ENCODE measurements around the gene YDJC. TPM values are rescaled to one million over a fixed set of nuclear protein-coding genes. Genes with fewer than 3 reads are reported as not detected.
"Not testable (repeated sequence)": the region's sequence is repeated elsewhere in the genome, so short reads cannot be mapped to it uniquely, and the experiment has no call there.

The YDJC gene, protein sequence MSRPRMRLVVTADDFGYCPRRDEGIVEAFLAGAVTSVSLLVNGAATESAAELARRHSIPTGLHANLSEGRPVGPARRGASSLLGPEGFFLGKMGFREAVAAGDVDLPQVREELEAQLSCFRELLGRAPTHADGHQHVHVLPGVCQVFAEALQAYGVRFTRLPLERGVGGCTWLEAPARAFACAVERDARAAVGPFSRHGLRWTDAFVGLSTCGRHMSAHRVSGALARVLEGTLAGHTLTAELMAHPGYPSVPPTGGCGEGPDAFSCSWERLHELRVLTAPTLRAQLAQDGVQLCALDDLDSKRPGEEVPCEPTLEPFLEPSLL
- 46.8 and 47.4 TPM in 2 replicates for total RNA-seq

DNA sequence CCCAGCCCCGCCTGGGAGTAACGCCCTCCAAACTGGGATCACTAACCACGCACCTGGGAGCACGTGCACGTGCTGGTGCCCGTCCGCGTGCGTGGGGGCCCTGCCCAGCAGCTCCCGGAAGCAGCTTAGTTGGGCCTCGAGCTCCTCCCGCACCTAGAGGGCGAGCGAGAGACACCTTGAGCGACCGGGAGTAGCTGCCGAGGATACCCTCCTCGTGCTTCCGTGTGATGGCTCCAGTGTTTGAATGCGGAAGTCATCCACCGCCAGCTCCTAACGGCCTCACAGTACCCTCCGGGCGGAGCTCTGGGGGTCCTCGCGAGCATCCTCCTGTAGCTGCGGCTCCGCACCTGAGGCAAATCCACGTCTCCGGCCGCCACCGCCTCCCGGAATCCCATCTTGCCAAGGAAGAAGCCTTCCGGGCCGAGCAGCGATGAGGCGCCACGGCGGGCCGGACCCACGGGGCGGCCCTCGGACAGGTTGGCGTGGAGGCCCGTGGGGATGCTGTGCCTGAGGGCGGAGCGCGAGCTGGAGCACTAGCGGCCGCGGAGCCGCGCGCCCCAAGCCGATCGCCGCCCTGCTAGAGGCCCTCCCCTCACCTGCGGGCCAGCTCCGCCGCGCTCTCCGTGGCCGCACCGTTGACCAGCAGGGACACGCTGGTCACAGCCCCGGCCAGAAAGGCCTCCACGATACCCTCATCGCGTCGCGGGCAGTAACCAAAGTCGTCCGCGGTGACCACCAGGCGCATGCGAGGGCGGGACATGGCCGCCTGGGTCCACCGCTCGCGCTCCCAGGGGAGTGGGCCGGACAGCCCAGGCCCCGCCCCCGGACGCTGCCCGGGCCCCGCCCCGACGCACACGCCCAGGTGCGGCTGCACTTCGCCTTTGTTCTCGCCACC is at the start of gene YDJC:
Gene YDJC, minus strand, starts transcription at position 768 of the 895 bp plus-strand sequence. Its CDS starts 8 bp downstream, at position 760.
- no peak for DNase-seq (ENCODE audit: extremely low read depth, low read depth, low spot score)

- DNase-seq (ENCODE audit: extremely low read depth, low read depth, low spot score): no peak
Measured at GRCh38 chr22:21679383-21679782, 49.6 kb upstream of the YDJC start.

DNA sequence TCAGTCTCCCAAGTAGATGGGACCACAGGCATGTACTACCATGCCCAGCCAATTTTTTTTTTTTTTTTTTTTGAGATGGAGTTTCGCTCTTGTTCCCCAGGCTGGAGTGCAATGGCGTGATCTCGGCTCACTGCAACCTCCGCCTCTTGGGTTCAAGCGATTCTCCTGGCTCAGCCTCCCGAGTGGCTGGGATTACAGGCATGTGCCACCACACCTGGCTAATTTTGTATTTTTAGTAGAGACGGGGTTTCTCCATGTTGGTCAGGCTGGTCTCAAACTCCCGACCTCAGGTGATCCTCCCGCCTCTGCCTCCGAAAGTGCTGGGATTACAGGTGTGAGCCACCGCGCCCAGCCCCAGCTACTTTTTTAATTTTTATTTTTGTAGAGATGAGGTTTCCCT is 49.0 kb upstream of the YDJC start:
- DNase-seq (ENCODE audit: extremely low read depth, low read depth, low spot score): not testable (repeated sequence)

DNA sequence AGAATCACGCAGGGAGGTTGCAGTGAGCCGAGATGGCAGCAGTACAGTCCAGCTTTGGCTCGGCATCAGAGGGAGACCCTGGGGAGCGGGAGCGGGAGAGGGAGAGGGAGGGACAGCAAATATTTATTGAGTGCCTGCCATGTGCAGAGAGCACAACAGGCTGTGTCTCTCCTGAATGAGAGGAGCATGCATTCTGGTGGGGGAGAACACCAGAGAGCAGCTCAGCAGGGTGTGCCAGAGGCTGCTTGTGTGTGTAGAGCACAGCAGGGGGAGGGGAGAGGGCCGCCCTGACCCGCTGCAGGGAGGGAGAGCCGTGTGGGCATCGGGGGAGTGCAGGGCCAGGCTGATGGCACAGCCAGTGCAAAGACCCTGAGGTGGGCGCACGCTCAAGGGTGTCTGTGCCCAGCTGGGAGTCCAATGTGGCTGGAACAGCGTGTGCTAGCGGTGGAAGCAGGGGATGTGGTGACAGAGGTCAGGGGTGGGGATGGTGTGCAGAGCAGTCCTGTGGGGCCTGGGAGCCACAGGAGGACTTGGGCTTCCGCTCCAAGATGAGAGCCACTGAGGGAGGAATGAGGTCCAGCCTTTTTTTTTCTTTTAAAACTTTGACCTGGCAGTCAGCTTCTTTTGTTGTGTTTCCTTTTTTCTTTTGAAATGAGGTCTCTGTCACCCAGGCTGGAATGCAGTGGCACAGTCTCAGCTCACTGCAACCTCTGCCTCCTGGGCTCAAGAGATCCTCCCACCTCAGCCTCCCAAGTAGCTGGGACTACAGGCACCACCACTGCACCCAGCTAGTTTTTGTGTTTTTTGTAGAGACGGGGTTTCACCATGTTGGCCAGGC is 48.0 kb upstream of the YDJC start:
- DNase-seq (ENCODE audit: extremely low read depth, low read depth, low spot score): no peak

DNA sequence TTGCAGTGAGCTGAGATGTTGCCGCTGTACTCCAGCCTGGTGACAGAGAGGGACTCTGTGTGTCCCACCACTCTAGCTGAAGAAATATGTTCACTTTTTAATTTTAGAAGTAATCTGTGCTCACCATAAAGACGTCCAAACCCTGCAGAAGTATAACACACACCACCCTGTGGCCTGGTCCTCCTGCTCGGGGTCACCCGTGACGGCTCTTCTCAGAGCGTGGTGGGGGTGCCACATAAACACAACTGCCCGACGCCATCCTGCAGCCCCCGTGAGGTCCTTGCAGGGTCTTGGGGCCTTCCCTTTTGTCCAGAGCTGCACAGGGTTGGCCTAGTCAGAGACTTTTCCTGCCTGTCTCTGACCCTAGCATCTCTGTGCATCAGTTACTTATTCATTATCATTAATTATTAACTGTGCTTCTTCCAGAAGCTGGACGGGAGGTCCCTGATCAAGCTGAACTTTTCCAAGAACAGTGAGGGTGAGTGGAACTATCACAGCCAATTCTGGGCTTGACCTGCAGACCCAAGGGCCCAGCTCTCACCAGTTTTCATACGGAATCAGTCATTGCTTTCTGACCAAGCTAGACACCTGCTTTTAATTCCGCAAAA is 44.9 kb upstream of the YDJC start:
- DNase-seq (ENCODE audit: extremely low read depth, low read depth, low spot score): no peak

DNA sequence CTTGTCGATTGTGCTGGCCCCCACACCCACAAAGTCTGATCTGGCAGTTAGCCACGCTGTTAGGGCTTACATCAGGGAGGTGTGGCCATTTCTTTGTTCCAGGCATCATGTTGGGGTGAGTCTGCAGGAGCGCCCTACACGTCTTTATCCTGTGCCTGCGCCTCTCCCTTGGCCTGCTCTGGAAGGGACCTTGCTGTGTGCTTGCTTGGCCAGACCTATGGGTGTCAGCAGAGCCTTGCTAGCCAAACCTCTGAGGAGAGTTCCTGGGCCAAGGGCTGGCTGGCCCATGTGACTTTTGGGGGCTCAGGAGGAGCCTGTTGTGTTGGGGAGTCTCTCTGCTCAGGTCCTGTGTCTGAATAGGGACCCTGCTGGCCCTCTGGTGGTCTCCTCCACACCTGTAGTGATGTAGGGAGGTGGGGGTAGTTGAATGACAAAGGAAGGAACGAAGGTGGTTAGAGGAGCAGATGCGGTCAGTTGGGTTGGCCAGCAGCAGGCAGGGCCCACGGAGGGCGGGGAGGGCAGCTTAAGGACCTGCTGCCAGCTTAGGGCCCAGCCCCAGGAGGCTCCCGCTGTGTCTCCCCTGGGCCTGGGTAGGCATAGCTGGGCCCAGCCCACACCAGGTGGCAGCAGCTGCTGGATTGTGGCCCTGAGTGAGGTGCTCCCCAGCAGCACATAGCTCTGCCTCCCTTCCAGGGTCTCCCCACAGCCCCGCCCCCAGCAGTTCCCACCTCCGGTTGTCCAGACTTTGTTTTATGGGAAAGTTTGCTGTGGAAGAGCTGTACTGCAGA is 43.9 kb upstream of the YDJC start:
- no peak for DNase-seq (ENCODE audit: extremely low read depth, low read depth, low spot score)

DNA sequence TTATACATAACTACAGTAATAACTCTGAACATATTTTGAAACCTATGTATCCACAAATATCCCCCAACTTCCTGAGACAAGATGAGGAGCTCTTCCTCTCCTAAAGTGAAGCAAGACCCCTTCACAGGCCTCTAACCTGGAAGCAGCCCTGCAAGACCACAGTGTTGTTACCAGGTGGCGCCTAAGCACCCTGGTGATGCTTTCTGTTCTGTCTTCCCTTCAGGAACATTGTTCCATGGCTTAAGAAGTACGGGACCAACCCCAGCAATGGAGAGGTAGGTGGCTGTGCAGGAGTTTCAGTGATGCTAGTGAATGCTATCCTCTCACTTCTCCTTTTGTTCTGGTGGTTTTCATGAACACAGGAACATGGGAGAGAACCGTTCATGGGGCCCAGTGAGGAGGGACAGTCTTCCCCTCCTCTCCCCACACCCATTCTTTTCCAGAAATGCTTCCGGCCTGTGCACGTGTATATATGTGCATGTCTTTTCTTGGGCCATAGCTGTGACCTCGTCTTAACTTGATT is 42.3 kb upstream of the YDJC start:
- DNase-seq (ENCODE audit: extremely low read depth, low read depth, low spot score): no peak

- no peak for DNase-seq (ENCODE audit: extremely low read depth, low read depth, low spot score)
Measured at GRCh38 chr22:21669026-21669425, 39.2 kb upstream of the YDJC start.

DNA sequence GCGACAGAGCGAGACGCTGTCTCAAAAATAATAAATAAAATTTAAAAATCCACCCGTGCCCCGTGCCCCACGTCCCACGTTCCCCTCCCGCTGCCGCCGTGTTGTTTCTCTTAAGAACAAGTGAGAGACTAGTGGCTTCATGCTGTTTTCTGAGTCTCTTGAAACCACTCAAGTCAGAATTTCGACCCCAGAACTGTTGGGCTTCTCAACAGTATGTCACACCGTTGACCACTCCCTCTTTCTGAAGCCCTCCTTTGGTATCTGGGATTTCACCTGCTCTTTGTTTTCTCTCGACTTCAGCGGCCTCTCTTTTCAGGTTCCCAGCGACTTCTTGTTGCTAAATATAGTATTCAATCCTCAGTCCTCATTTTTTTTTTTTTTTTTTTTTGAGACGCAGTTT is 37.0 kb upstream of the YDJC start:
- DNase-seq (ENCODE audit: extremely low read depth, low read depth, low spot score): no peak

- no peak for DNase-seq (ENCODE audit: extremely low read depth, low read depth, low spot score)
Measured at GRCh38 chr22:21665047-21665851, 35.4 kb upstream of the YDJC start.

- no peak for DNase-seq (ENCODE audit: extremely low read depth, low read depth, low spot score)
Measured at GRCh38 chr22:21663738-21664137, 33.9 kb upstream of the YDJC start.

DNA sequence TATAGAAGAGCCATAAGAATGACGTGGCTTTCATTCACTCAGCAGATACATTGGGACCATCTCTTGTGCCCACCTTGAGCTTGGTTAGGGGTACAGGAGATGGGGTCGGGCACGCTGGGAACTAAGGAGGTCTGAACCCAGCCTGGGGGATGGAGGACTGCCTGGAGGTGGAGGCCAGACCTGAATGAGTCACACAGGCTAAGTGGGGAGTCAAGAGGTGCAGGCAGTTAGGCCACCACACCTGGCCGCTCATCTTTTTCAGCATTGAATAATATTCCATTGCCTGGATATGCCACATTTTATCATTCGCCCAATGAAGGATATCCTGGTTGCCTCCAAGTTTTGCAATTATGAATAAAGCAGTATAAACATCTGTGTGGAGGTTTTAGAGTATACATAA is 32.2 kb upstream of the YDJC start:
- no peak for DNase-seq (ENCODE audit: extremely low read depth, low read depth, low spot score)

DNA sequence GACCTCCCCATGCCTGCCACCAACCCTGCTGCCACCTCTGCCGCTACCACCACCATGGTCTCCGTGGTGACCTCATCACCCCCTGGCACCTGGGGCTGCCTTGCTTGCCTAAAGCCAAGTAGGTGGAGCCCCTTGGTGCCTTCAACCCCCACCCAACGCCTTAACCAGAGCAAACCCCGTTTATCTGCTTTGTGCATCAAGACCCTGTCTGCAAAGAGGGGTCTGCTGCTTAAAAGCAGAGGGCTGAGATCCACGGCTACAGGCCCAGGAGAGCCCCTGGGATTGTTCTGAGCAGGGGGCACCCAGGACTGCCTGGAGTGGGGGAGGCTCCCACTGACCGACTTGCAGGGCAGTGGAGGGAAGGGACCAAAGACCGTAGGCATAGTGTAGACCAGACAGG is 31.1 kb upstream of the YDJC start:
- DNase-seq (ENCODE audit: extremely low read depth, low read depth, low spot score): no peak

DNA sequence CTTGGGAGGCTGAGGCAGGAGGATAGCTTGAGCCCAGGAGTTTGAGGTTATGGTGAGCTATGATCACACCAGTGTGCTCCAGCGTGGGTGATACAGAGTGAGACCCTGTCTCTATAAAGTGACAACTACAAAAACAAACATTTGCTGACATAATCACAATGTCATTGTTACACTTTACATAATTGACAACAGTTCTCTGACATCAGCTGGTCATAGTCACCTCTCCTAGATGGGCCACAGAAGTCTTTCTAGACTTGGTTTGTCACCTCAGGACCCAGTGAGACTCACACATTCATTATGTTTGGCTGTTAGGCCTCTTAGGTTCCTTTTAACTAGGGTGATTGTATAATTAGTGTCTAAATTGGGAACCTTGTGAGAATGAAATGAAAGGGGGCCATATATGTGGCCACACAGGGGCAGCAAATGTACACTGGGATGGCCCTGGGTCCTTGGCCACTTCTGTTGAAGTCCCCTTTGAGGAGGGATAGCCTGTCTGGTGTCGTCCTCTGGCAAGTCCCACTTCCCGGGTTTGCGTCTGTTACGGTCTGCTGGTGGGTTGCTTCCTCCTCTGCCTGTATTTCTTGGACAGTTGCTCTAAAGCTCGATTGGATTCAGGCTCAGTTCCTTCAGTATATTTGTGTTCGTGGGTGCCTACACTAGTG is 30.2 kb upstream of the YDJC start:
- no peak for DNase-seq (ENCODE audit: extremely low read depth, low read depth, low spot score)

DNA sequence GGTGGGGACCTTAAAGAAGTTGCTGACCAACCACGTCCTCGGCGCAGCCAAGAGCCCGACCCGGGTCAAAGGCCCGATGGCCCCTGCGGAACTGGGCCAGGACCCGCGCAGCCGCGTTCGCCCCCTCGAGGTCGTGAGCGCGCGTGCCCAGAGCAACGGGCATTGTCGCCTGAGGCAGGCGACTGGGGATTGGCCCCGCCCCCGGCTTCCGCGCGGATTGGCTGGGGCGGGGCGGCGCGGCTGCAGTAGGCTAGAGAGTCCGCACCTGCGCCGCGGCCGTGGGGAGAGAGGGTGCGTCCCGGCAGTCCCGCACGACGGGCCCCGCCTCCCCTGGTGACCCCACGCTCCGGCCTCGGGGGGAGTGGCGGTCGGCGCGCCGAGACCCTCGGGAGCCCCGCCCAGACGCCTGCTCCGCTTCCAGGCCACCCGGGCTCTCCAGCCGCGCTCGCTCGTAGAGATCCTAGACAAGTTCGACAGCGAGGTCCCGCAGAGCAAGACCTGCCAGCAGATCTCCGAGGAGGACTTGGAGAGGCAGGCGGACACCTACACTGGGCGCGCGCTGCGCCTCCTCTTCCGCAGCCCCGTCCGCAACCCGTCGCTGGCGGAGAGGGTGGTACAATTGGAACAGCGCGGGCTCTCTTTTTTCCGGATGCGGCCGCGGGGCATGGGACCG is 27.7 kb upstream of the YDJC start:
- DNase-seq (ENCODE audit: extremely low read depth, low read depth, low spot score): no peak

DNA sequence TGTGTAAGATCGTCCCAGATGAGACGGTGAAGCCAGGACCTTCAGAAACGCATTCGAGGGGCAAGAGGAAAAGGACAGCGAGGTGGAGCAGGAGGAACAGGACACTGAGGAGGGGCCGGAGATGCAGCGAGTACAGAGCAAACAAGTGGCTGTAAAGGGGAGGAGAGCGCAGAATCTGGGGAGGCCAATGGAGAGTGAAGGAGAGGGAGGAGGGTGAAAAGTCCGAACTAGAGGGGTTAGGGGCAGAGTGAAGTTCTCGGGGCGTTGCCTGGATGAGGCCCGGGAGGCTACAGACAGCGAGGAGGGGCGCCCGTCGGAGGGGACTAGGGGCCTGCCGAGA is 27.2 kb upstream of the YDJC start:
- no peak for DNase-seq (ENCODE audit: extremely low read depth, low read depth, low spot score)

DNA sequence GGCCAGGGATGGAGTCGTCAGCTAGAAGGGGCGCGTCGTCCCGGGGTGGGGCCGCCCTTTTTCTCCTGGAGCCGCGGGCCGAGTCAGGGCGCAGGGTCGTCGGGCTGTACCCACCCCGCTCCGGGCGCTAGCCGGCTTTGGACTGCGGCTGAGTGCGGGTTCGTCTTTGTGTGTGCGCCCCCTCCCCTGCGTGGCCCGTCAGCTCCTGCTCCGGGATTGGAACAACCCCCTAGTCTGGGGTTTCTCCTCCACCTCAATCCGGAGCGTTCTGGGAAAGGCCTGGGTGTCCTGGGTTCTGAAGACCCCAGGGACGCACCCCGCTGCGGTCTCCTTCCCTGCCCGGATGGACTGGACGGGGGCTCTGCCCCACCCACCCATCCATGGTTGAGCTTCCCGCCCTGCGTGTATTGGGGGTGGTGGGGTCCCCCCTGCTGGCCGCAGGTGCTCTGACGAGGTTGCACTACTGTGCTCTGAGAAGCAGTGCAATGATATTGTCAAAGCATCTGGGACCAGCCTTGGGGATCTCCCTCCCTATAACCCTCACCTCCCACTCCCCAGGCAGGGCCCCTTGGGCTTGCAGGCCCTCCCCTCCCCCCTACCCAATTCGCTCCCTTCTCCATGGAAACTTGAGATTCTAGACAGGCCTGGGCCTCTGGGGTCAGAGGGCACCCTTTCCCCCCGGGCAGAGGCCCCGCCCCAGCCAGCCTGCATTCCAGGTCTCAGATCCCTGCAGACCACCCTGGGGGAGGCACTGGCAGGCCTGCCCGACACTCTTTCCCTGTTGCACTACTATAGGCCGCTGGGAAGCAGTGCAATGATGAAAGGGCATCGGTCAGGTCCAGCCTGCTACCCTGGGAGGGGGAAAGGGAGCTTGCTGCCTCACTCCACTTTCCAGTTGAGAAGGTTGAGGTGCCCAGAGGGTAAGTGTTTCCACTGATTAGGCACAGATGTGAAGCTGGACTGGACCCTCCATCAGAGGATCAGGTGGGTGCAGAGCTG is 23.0 kb upstream of the YDJC start:
- no peak for DNase-seq (ENCODE audit: extremely low read depth, low read depth, low spot score)
